Keratinocyte (primary cell): ENCODE measurements around the gene PTPRB. TPM values are rescaled to one million over a fixed set of nuclear protein-coding genes. Genes with fewer than 3 reads are reported as not detected.
"Not testable (repeated sequence)": the region's sequence is repeated elsewhere in the genome, so short reads cannot be mapped to it uniquely, and the experiment has no call there.

Experiments used
- DNase-seq: peaks from one replicate; pipeline ENCODE4 v3.0.0-alpha.2; 2011; ENCODE audit warnings: low read depth, missing footprints, low spot score
- FAIRE-seq: peaks from 2 replicates; lab custom pipeline; 2011; peaks lifted over from hg19 to GRCh38; lab: Jason Lieb, UNC
- H2AFZ ChIP-seq: 2 replicates; pipeline ENCODE4 v1.6.0; 2012; ENCODE audit warnings: low read length, control low read depth, inconsistent platforms; ENCODE audit not compliant: control insufficient read depth
- H3K27ac ChIP-seq: 2 replicates; pipeline ENCODE4 v1.5.1; 2011; ENCODE audit warnings: low read length; ENCODE audit not compliant: control insufficient read depth, insufficient read depth
- H3K27me3 ChIP-seq: 3 replicates; pipeline ENCODE4 v1.6.0; 2011; ENCODE audit warnings: low read length; ENCODE audit not compliant: control insufficient read depth, insufficient read depth; ENCODE audit errors: extremely low read depth
- H3K36me3 ChIP-seq, 2 experiments: 2 replicates in 1 of 2; 3 replicates in 1 of 2; pipeline ENCODE4 v1.5.1; 2011; ENCODE audit warnings: low read length in 2 of 2, mild to moderate bottlenecking in 1 of 2; ENCODE audit not compliant: control insufficient read depth in 2 of 2, insufficient read depth in 2 of 2; ENCODE audit errors: extremely low read depth in 1 of 2
- H3K4me1 ChIP-seq: 3 replicates; pipeline ENCODE4 v1.5.1; 2011; ENCODE audit warnings: low read length; ENCODE audit not compliant: control insufficient read depth, insufficient read depth; ENCODE audit errors: extremely low read depth
- H3K4me2 ChIP-seq: 3 replicates; pipeline ENCODE4 v1.6.0; 2011; ENCODE audit warnings: low read depth, low read length; ENCODE audit not compliant: control insufficient read depth, insufficient read depth; ENCODE audit errors: extremely low read depth
- H3K4me3 ChIP-seq, 3 experiments: fragments of 200-600 bp in 1 of 3; sonication (generic) in 1 of 3; 2 replicates in 2 of 3; 3 replicates in 1 of 3; pipeline ENCODE4 v1.5.1; 2011 to 2016; ENCODE audit warnings: low read length in 3 of 3, mild to moderate bottlenecking in 3 of 3, control low read depth in 2 of 3, inconsistent platforms in 1 of 3, low read depth in 1 of 3, mixed read lengths in 1 of 3, mixed run types in 1 of 3, moderate library complexity in 1 of 3; ENCODE audit not compliant: control insufficient read depth in 2 of 3, insufficient read depth in 2 of 3; ENCODE audit errors: extremely low read depth in 1 of 3
- H3K79me2 ChIP-seq: 2 replicates; pipeline ENCODE4 v1.6.0; 2012; ENCODE audit warnings: low read length; ENCODE audit not compliant: control insufficient read depth, insufficient read depth
- H3K9ac ChIP-seq: 3 replicates; pipeline ENCODE4 v1.6.0; 2011; ENCODE audit warnings: low read length; ENCODE audit not compliant: control insufficient read depth, insufficient read depth; ENCODE audit errors: extremely low read depth
- H3K9me1 ChIP-seq: 3 replicates; pipeline ENCODE4 v1.6.0; 2011; ENCODE audit warnings: low read length; ENCODE audit not compliant: control insufficient read depth, insufficient read depth; ENCODE audit errors: extremely low read depth
- H3K9me3 ChIP-seq: 2 replicates; pipeline ENCODE4 v1.5.1; 2012; ENCODE audit warnings: low read depth, low read length; ENCODE audit not compliant: control insufficient read depth
- H4K20me1 ChIP-seq: 3 replicates; pipeline ENCODE4 v1.6.0; 2011; ENCODE audit warnings: low read length; ENCODE audit not compliant: control insufficient read depth, insufficient read depth; ENCODE audit errors: extremely low read depth
- EZH2 ChIP-seq: IDR thresholded peaks from one replicate; pipeline ENCODE4 v1.6.1; 2012; ENCODE audit warnings: inconsistent platforms, mild to moderate bottlenecking, low read length, moderate library complexity
- dilution Hi-C: fragments of 300-500 bp; cut with MboI; formaldehyde crosslinking; loops from one replicate; pipeline ENCODE4 v1.7.0; 2020; ENCODE audit warnings: low sequenced_read_pairs; ENCODE audit not compliant: extremely low pct_ligation_motif_present
- polyA plus RNA-seq, 5 experiments: library from polyadenylated mRNA; depleted of rRNA in 3 of 5; stranded (reverse) in 3 of 5; stranded (forward) in 1 of 5; unstranded in 1 of 5; fragments of >200 nt; gene quantifications; 1 replicate in 1 of 5; 2 replicates in 3 of 5; 3 replicates in 1 of 5; pipeline versions ENCODE4 v1.2.1 to v1.2.3, GENCODE V29; 2011 to 2012; ENCODE audit warnings: missing spikeins in 2 of 5, low read depth in 1 of 5, low replicate concordance in 1 of 5
- TF ChIP-seq, protein P1 (sequence below), 3 experiments: IDR thresholded peaks in 1 of 3; conservative IDR thresholded peaks in 1 of 3; optimal IDR thresholded peaks in 1 of 3; 2 replicates in 2 of 3; 3 replicates in 1 of 3; pipeline versions ENCODE3 to v1.5.1; 2011; ENCODE audit warnings: low read length in 3 of 3, mild to moderate bottlenecking in 3 of 3, moderate library complexity in 2 of 3, control low read depth in 1 of 3, inconsistent platforms in 1 of 3; ENCODE audit not compliant: insufficient read depth in 2 of 3; ENCODE audit errors: extremely low read depth in 1 of 3

The PTPRB gene
- polyA plus RNA-seq, 1 donor (not counting 4 experiments of a cell fraction or from before 2014, with no cell fraction given), result 0.46 TPM

DNA sequence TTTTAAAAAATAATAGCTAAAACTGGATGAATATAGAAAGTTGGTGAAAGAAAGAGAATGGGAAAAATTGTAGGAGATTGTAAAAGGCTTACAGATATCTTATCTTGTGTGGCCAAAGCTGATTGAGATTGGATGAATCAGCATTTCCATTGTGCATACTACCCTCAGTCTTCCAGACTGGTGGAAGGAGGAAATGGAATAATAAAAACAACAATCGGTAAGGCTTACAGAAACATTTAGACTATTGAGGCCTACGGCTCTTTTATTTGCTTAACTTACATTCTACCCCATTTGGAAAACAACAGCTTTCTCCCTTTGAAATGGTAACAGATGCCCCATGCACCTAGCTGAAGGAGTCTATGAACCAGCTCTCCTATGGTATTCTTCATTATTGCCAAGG, 129.8 kb downstream of the PTPRB start:
- dilution Hi-C loops, result no loop called here
- H4K20me1 ChIP-seq, result no peaks in the 10 kb centered on the region
- no peaks in the 10 kb centered on the region for H3K36me3 ChIP-seq
- DNase-seq (no peak), FAIRE-seq (no peak)
- TF ChIP-seq, protein P1, sequence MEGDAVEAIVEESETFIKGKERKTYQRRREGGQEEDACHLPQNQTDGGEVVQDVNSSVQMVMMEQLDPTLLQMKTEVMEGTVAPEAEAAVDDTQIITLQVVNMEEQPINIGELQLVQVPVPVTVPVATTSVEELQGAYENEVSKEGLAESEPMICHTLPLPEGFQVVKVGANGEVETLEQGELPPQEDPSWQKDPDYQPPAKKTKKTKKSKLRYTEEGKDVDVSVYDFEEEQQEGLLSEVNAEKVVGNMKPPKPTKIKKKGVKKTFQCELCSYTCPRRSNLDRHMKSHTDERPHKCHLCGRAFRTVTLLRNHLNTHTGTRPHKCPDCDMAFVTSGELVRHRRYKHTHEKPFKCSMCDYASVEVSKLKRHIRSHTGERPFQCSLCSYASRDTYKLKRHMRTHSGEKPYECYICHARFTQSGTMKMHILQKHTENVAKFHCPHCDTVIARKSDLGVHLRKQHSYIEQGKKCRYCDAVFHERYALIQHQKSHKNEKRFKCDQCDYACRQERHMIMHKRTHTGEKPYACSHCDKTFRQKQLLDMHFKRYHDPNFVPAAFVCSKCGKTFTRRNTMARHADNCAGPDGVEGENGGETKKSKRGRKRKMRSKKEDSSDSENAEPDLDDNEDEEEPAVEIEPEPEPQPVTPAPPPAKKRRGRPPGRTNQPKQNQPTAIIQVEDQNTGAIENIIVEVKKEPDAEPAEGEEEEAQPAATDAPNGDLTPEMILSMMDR (optimal IDR thresholded peaks at IDR 0.05 in 1 of 3, IDR thresholded peaks at IDR 0.05 in 1 of 3, conservative IDR thresholded peaks at IDR 0.05 in 1 of 3; ENCODE audit: extremely low read depth in 1 of 3, insufficient read depth in 2 of 3, low read length in 3 of 3), result no peak
- no peak for TF ChIP-seq EZH2
- no peak overlapping the region for H3K9ac ChIP-seq
- no peaks in the 10 kb centered on the region for H3K9me1 ChIP-seq
- no peaks in the 10 kb centered on the region for H3K9me3 ChIP-seq
- no peak overlapping the region for H3K27ac ChIP-seq
- H3K4me2 ChIP-seq, result no peak overlapping the region
- H3K4me1 ChIP-seq, result no peaks in the 10 kb centered on the region
- H2AFZ ChIP-seq, result no peak overlapping the region
- H3K27me3 ChIP-seq, result no peaks in the 10 kb centered on the region
- no peaks in the 10 kb centered on the region for H3K79me2 ChIP-seq
- no peak overlapping the region for H3K4me3 ChIP-seq

DNA sequence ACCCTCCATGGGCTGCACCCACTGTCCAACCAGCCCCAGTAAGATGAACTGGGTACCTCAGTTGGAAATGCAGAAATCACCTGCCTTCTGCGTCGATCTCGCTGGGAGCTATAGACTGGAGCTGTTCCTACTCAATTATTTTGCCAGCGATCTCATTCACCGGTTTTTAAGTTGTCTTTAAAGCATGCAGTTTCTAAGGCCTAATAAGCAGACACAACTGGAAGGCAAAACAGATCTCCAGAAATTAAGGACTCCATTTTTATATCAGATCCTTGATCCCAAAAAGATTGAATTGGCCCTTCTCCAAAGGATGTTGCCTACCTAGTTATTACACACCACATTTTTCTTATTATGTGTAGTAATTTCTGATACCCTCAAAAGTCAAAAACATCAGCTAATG, 139.7 kb downstream of the PTPRB start:
- no peak overlapping the region for H3K27ac ChIP-seq
- H3K4me2 ChIP-seq, result no peak overlapping the region
- no peak for TF ChIP-seq EZH2
- TF ChIP-seq, protein P1 (optimal IDR thresholded peaks at IDR 0.05 in 1 of 3, IDR thresholded peaks at IDR 0.05 in 1 of 3, conservative IDR thresholded peaks at IDR 0.05 in 1 of 3; ENCODE audit: extremely low read depth in 1 of 3, insufficient read depth in 2 of 3, low read length in 3 of 3), result no peak
- no peaks in the 10 kb centered on the region for H3K79me2 ChIP-seq
- H3K9ac ChIP-seq, result no peak overlapping the region
- DNase-seq (no peak), FAIRE-seq (no peak)
- H2AFZ ChIP-seq, result no peak overlapping the region
- H3K27me3 ChIP-seq, result no peaks in the 10 kb centered on the region
- no peaks in the 10 kb centered on the region for H3K36me3 ChIP-seq
- no peaks in the 10 kb centered on the region for H3K4me1 ChIP-seq
- H3K9me1 ChIP-seq, result no peaks in the 10 kb centered on the region
- H3K9me3 ChIP-seq, result no peaks in the 10 kb centered on the region
- H3K4me3 ChIP-seq, result no peak overlapping the region
- no peaks in the 10 kb centered on the region for H4K20me1 ChIP-seq
- dilution Hi-C loops, result no loop called here

DNA sequence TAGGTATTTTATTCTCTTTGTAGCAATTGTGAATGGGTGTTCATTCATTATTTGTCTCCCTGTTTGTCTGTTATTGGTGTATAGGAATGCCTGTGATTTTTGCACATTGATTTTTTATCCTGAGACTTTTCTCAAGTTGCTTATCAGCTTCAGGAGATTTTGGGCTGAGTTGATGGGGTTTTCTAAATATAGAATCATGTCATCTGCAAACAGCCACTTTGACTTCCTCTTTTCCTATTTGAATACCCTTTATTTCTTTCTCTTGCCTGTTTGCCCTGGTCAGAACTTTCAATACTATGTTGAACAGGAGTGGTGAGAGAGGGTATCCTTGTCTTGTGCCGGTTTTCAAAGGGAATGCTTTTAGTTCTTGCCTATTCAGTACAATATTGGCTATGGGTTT, 144.3 kb downstream of the PTPRB start:
- H3K9me1 ChIP-seq, H3K4me3 ChIP-seq, H3K36me3 ChIP-seq, FAIRE-seq, H3K27me3 ChIP-seq, H3K4me1 ChIP-seq, H4K20me1 ChIP-seq, DNase-seq, H3K9ac ChIP-seq, dilution Hi-C loops, H2AFZ ChIP-seq, H3K27ac ChIP-seq, H3K79me2 ChIP-seq, H3K9me3 ChIP-seq, H3K4me2 ChIP-seq: not testable (repeated sequence)

DNA sequence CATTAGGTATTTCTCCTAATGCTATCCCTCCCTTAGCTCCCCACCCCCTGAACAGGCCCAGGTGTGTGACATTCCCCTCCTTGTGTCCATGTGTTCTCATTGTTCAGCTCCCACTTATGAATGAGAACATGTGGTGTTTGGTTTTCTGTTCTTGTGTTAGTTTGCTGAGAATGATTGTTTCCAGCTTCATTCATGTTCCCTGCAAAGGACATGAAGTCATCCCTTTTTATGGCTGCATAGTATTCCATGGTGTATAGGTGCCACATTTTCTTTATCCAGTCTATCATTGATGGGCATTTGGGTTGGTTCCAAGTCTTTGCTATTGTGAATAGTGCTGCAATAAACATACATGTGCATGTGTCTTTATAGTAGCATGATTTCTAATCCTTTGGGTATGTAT, 146.3 kb downstream of the PTPRB start:
- H3K9me1 ChIP-seq, H3K9ac ChIP-seq, H3K4me1 ChIP-seq, H3K9me3 ChIP-seq, H4K20me1 ChIP-seq, H3K36me3 ChIP-seq, H3K4me3 ChIP-seq, H3K27me3 ChIP-seq, H3K27ac ChIP-seq, H3K79me2 ChIP-seq, FAIRE-seq, dilution Hi-C loops, H2AFZ ChIP-seq, DNase-seq, H3K4me2 ChIP-seq: not testable (repeated sequence)
